HG02798 (cell line): ENCODE measurements around the gene SAMMSON.

ENCODE experiments used
- ATAC-seq: cut with Tn5 transposase; IDR thresholded peaks from one replicate; pipeline ENCODE4 v1.9.1; 2021; ENCODE audit warnings: mild to moderate bottlenecking; ENCODE audit not compliant: unreplicated experiment, poor library complexity

Gene SAMMSON

DNA sequence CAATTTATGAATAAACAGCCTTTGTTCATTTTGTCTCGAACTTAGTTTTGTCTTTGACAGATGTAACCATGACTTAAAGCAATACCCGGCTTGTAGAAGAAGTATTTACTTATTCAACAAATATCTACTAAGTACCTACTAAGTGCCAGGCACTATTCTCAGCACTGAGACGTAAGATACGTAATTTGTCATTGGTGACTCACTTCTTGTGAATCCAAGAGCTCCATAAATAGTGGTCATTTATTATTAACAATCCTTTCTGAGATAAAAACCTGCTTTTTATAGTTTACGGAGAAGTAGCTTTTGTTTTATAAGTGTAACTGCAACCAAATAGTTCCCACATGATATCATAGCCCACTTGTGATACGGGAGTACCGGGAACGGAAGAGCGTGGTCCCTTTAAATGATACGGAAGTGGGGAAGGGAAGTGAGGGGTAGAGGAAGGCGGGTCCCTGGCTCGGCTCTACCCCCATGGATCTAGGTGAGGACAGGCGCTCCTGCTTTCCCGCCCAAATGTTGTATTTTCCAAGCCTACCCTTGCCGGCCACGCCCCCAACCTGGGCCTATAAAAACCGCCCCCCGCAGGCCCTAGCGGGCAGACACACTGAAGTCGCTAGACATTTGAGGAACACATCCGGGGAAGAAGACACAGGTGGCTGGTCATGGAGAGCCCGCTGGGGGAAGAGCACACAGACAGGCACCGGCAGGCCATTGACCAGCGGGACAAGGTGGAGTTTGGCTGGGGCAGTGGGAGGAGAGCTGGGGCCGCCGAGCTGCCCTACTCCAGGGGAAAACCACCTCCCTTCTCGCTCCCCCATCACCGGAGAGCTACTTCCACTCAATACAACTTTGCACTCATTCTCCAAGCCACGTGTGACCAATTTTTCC lies at the start of gene SAMMSON:
TSS of gene SAMMSON (plus strand) at position 594 of the 888 bp plus-strand sequence.
- no peak for ATAC-seq

DNA sequence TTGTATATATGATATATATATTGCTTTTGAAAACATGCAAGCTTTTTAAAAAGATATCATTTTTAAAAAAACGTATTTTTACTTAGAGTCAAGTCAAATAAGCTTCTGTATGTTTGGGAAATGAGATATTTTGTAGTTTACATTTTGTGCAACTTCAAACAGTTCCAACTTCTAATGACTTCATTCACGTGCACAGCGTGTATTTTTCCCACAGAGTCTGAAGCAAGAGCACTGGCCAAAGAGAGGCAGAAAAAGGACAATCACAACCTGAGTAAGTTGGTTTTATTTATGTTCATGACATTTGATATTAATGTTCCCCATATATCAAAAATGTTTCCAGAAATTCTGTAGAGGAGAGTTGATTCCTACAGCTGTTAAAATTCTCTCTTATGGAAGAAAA lies 47.9 kb upstream of the SAMMSON start:
- ATAC-seq = no peak

DNA sequence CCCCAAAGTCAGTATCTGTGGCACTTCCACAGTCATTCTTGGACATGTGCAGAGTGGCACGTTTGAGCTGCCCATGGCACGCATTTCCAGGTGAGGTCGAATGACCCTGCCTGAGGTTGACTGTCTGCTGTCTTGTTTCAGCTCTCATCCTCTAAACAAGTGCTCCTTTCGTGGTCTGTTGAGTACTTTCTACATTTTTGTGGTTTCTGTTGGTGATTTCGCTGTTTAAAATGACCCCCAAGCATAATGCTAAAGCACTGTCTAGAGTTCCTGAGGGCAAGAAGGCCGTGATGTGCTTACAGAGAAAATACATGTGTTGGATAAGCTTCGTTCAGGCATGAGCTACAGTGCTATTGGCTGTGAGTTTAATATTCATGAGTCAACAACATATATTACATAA lies 40.0 kb upstream of the SAMMSON start:
- ATAC-seq = no peak

DNA sequence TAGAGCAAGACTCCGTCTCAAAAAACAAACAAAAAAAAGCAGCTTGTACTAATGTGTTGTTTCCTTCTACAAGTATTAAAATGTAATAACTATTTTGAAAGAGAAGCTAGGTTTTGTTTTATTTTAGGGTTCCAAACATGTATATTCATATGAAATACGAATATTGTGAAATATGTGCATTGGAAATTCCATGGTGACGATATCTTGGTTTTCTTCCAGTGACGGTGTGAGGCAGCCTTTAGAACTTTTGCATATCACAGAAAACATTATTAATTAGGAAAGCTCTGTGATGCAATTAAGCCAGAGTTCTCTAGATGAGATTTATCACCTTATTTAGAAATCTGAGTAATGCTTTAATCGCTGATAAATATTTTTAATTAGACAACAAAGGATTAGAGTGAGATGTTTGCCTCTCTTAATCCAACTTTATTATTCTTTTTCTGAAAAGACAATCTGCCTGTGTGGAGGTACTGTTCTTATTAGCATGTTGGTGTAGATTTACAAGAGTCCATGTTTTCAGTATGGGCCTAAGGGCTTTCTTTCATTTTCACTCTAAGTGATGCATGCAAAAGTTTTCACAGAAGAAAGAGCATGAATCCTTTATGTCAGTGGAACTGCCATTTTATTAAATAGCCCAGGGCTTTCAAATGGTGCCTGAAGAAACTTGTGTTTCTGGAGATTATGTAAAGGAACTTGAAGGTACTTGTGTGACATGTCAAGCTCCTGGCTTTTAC lies 37.7 kb upstream of the SAMMSON start:
- no peak for ATAC-seq

DNA sequence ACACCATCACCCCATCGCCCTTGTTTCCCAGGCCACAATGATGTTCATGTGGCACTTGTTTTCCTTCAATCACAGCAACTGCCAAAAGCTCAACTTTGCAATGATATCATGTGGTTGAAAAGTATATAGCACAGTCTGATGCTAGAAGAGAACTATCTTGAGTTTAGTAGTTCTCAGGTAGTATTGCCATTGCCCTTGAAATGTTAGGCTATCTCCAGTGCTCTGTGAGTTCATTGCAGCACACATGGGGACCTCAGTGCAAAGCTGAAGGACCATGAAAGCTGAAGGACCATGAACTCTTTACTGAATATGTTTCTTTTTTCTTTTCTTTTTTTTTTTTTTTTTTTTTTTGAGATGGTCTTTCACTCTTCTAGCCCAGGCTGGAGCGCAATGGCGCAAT lies 35.9 kb upstream of the SAMMSON start:
- no peak for ATAC-seq

DNA sequence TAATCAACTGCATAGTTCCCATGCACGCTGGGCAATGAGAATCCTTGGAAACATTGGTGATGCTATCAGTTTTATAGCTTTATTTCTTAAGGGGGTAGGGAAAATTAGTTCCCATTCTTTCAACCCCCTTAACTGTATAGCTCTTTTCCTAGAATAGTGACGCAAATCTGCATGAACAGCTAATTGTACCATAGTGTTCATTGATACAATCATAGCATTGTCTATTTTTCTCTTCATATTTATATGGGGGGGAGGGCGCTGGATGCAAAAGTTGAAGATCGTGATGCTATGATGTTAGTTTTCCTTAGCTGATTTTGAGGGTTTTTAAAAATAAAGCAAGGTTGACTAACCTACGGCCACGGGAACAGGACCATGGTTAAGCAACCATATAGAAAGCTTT lies 32.4 kb upstream of the SAMMSON start:
- no peak for ATAC-seq

DNA sequence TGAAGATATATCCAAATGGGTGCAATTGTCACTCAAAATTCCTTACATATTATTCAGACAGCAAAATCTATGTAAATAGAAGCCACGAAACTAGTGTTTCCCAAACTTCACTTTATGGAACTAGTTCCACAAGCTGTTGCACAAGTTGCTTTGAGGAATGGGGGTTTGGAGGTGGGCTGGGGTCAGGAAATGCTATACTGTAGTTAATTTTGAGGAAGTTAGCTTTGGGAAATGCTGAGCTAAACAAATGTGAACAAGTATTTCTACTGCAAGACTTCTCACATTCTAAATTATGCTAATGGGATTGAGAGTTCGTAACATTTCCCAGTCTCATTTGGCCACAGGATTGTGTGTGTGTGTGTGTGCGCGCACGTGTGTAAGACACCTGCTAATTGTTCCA lies 28.7 kb upstream of the SAMMSON start:
- ATAC-seq = no peak

DNA sequence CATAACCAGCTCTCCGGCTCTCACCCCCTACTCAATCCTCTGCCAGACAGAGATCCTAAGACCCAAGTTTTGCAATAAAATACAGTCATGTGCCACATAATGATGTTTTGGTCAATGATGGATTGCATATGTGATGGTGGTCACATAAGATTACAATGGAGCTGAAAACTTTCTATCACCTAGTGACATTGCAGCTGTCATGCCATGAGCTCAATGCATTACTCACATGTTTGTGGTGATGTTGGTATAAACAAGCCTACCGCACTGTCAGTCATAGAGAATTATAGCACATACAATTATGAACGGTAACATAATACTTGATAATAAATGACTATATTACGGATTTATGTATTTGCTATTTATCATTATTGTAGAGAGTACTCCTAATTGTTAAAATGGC lies 26.9 kb upstream of the SAMMSON start:
- no peak for ATAC-seq

DNA sequence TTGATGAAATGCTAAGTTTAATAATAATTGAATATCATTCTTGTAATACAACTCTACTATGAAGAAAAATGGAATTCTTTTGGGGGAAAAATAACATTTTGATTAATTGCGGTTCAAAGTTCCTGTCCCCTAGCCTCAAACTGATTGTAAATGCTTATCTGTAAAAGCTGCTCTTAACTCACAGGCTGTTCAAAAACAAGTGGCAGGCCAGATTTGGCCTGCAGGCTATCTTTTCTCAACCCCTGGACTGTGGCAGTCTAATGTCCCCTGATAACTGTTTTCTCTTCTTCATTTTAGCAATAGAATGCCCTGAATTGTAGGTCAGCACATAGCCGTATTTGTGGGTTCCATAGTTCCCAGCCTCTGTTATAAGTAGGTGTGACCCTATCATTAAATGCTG lies 23.5 kb upstream of the SAMMSON start:
- no peak for ATAC-seq

DNA sequence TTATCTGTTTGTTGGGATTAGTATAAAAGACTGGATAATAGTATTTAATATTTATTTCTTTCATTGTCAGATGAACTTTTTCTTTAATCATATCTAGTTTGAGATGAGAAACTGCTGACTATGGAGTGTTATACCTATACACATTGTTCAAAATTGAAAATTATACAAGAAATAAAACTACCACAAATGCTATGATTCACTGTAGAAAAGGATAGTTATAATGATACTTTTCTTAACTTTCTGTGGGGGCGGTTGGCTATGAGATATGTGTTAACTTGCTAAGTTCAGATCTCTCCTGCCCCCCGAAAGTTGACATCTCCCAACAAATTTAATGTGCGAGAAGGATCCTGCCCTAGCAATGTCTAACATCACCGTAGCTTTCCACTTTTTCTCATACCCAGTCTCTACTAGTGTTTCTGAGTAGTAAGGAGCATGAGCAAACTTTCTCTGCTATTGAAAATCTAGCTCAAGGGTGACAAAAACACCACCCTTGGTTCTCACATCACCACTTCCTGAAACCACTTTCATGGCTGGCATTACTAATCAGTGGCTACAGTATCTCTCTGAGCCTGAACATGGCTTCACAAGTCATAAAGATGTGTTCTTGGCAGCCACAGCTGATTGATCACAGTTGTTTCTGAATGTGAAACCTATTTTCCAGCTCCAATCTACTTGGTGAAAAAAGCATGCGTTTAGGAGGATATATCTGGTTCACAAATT lies 15.8 kb upstream of the SAMMSON start:
- no peak for ATAC-seq

DNA sequence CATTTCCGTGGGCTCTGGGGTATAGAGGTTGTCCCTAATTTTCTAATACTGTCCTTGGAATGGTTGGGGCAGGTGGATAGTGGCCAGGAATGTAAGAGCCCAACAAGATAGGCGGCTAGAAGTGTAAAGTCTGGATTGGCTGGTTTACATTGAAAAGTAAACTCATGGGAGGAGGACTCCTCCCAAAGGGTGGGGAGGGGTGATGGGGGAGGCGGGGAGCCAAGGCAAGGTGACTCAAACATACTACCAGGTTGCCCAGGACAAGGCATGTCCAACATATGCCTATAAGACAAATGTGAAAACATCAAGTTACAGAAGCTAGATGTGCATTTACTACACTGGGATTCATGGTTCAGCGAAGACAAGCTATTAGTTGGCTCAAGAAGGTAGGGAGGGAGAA lies 14.3 kb upstream of the SAMMSON start:
- no peak for ATAC-seq

DNA sequence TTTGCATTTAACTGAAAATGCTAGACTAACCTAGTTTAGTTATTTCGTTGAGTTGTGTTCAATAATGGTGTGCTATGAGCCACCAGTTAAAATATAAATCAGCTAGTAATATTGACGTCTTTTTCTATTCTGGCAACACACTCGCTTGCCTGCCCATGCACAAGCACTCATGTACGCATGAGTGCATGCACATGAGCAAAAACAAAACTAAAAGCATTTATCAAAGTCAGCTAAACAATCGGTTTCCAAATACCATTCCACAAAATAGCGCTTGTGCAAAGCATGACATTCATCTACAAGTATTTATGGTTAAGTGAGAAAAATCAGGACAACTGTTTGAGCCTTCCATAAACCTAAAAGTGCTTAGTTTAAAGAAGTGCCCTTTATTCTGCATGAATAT lies 13.1 kb upstream of the SAMMSON start:
- ATAC-seq = no peak

DNA sequence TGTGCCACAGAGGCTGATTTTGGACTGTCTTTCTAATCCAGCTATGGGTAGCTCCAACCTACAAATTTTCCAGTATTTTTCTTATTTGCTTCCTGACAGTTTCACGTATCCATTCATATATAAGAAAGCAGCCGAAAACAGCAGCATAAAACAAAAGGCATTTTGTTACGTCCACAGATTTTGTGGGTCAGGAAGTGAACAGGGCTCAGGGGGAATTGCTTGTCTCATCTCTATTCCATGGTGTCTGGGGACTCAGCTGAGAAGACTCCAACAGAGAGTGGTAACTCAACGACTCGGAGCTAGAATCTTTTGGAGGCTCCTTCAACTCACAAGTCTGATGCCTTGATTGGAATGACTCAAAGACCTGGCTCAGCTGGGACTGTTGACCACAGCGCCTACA lies 11.7 kb upstream of the SAMMSON start:
- ATAC-seq = no peak

DNA sequence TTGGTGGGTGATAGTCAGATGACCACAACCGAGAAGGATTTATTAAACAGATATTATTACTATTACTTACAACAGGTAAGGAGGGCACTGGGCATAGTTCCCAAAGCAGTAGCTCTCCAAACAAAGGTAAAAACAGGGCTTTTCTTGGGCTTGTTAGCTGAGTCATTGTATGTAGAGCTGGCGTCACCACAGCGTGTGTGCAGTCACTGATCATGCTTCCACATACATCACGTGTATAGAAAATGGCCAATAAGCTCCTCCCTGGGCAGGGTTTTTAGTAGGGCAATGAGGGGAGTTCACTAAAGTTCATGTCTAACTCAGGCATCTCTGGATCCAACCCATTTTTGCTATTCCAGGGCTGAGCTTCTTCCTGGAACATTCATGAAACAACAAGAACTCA lies 5.8 kb upstream of the SAMMSON start:
- no peak for ATAC-seq

DNA sequence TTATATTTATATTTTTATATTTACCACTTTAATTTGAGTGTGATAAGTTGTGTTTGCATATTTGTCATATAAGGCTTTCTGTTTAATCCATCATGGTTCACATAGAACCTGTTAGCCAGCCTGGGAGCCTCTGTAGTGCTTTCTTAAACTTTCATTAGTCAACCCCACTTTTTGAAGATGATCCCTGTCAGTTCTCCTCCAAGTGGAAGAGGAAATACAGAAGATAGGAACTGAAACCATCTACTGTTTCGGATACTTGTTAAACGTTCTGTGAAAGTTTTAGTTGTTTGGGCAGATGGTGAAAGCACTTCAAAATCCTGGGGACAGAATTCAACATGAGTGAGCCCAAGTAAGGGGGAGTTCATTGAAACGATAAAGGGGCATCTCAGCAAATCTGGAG lies 4.6 kb upstream of the SAMMSON start:
- ATAC-seq = no peak

DNA sequence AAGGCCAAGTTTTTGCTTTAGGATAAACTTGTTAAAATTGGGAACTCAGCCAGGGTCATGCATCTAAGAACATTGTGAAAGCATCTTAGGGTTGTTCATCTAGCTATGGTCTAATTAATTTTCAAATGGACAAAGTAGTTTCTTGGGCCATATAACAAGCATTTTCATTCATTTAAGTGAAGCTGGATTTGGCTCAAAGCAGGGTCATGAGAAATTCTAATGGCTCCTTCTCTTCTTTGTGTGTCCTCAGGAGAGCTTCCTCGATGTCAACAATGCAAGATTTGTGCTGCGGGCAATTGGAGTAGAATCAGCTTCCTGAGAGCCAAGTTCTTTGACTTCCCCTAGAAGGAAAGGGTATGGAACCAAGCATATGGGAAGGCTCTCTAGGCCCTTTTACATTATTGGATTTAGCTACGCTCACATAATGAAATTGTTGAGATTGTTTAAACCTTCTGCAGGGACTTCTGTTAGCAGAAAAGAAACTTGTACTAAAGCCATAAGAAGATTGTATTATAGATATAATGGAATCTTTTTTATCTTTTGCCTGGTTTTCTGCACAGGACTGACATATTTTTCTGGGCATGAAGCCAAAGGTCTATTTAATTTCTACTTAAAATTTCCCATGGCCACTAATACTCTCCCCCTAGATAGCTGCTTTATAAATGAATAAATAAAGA lies 1.8 kb upstream of the SAMMSON start:
- ATAC-seq = no peak

DNA sequence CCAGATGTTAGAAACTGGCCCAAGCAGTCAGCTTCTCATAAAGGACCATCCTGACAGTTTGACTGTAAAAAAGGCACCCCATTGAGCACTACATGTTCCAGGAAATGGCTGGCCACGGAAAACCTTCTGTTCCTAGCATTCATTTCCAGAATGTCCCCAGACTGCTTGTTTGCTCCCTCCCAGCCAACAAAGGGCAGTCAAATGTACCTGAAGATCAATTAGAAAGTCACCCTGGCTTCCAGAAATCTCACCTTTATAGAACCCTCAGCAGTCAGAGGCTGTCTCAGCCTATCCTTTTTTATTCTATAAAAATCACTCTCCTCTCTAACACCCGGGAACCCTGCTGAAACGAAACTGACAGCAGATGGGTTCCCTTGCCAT lies 784 bp upstream of the SAMMSON start:
- ATAC-seq = no peak

DNA sequence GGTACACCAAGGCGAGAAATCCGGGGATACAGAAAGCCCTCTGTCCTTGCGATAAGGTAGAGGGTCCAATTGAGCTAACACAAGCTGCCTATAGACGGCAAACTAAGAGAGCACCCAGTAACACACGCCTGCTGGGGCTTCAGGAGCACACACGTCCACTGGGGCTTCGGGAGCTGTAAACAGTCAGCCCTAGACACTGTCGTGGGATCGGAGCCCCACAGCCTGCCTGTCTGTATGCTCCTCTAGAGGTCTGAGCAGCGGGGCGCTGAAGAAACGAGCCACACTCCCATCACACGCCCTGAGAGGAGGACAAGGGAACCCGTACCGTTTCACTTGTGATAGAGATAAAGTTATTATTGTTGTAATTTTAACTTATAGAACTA lies 486 bp downstream of the SAMMSON start:
- no peak for ATAC-seq

DNA sequence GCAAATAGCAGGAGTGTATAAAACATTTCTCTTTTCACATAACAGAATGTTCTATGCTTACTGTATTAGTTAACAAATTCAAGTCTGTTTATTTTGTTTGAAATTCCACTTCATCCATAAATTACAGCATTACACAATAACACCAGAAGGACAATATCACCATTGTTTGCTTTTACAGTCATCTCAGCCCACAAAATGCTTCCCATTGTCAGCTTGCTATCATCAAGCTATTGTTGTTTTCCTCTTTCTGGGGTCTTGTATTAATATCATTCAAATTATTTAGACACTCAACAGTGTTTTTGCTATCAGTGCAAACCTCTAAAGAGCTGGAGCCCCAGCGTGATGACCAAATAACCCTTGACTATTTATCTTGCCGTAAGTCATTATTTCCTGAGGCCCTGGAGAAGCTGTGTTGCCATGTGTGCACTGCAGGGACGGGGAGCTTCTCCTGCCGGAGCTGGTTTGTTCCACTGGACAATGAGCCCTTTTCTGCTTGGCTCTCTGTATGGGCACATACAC lies 1.1 kb downstream of the SAMMSON start:
- no peak for ATAC-seq

DNA sequence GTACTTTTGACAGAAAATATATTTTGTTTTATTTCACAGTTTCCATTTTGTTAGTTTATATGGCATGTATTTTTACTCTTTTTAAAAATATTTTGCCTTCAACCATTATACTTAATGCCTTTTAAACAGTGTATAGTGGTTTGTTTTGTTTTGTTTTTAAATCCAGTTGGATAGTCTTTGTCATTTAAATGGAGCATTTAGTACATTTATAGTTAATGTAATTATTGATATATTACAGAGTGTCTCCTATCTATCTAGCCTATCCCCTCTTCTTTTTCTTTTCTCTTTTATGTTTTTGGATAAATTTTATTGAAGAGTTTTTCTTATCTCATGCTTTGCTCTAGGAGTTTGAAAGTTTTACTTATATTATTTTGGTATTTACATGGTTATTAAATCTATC lies 3.6 kb downstream of the SAMMSON start:
- ATAC-seq = no peak
